Stimulated activated naive CD8-positive, alpha-beta T cell treated with anti-CD3 and anti-CD28 coated beads, Interleukin-15, Interleukin-2, amounts not matched to agents 100 ng/mL and 50 ng/mL, for 24 hours (primary cell): ENCODE data around the gene PSMB2.
A peak's percentile ranks its signal among the peaks of the same experiment; 100 is the strongest.

ENCODE experiments used
- H3K27ac Mint-ChIP-seq: one replicate; pipeline ENCODE4 v1.8.0; 2021; ENCODE audit warnings: mild to moderate bottlenecking, mixed read lengths
- H3K27me3 Mint-ChIP-seq: one replicate; pipeline ENCODE4 v1.8.0; 2021; ENCODE audit warnings: mixed read lengths
- H3K36me3 Mint-ChIP-seq: one replicate; pipeline ENCODE4 v1.8.0; 2021; ENCODE audit warnings: low read depth, mixed read lengths
- H3K4me1 Mint-ChIP-seq: one replicate; pipeline ENCODE4 v1.8.0; 2021; ENCODE audit warnings: low read depth, mixed read lengths
- H3K4me3 Mint-ChIP-seq: one replicate; pipeline ENCODE4 v1.8.0; 2021; ENCODE audit warnings: mild to moderate bottlenecking, mixed read lengths
- H3K9me3 Mint-ChIP-seq: one replicate; pipeline ENCODE4 v1.8.0; 2021; ENCODE audit warnings: mixed read lengths

The PSMB2 gene

GRCh38 chr1:35619237-35620121, 21.8 kb downstream of the PSMB2 start:
- H3K27me3 Mint-ChIP-seq = no peaks in the 10 kb centered on the region
- H3K4me3 Mint-ChIP-seq = no peak overlapping the region
- H3K4me1 Mint-ChIP-seq = peaks cover 4% of the 10 kb centered on the region
- H3K36me3 Mint-ChIP-seq = peaks cover 63% of the 10 kb centered on the region
- H3K9me3 Mint-ChIP-seq = no peaks in the 10 kb centered on the region
- no peak overlapping the region for H3K27ac Mint-ChIP-seq

GRCh38 chr1:35615440-35615839, 25.9 kb downstream of the PSMB2 start:
- Mint-ChIP-seq H3K27me3 (no peaks in the 10 kb centered on the region), H3K4me3 (no peak overlapping the region), H3K4me1 (peaks cover 4% of the 10 kb centered on the region), H3K27ac (peak overlapping the region; percentile 1), H3K9me3 (no peaks in the 10 kb centered on the region), H3K36me3 (peaks cover 65% of the 10 kb centered on the region)

DNA sequence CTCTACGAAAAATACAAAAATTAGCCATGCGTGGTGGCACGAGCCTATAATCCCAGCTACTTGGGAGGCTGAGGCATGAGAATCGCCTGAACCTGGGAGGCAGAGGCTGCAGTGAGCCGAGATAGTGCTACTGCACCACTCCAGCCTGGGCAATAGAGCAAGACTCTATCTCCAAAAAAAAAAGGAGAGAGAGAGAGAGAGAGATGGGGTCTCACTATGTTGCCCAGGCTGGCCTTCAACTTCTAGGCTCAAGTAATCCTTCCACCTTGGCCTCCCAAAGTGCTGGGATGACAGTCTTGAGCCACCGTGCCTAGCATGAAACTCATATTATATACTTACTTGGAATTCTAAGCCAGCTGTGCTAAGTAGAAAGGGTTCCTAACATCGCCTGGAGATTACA, 29.7 kb downstream of the PSMB2 start:
- H3K36me3 Mint-ChIP-seq = peaks cover 66% of the 10 kb centered on the region
- no peaks in the 10 kb centered on the region for H3K9me3 Mint-ChIP-seq
- H3K4me1 Mint-ChIP-seq = peaks cover 14% of the 10 kb centered on the region
- no peak overlapping the region for H3K4me3 Mint-ChIP-seq
- H3K27ac Mint-ChIP-seq = no peak overlapping the region
- no peaks in the 10 kb centered on the region for H3K27me3 Mint-ChIP-seq

- Mint-ChIP-seq H3K4me3 (no peak overlapping the region), H3K36me3 (peaks cover 68% of the 10 kb centered on the region), H3K4me1 (peaks cover 10% of the 10 kb centered on the region), H3K27me3 (no peaks in the 10 kb centered on the region), H3K9me3 (no peaks in the 10 kb centered on the region), H3K27ac (no peak overlapping the region)
Observed at GRCh38 chr1:35605867-35606182, 35.5 kb downstream of the PSMB2 start.

DNA sequence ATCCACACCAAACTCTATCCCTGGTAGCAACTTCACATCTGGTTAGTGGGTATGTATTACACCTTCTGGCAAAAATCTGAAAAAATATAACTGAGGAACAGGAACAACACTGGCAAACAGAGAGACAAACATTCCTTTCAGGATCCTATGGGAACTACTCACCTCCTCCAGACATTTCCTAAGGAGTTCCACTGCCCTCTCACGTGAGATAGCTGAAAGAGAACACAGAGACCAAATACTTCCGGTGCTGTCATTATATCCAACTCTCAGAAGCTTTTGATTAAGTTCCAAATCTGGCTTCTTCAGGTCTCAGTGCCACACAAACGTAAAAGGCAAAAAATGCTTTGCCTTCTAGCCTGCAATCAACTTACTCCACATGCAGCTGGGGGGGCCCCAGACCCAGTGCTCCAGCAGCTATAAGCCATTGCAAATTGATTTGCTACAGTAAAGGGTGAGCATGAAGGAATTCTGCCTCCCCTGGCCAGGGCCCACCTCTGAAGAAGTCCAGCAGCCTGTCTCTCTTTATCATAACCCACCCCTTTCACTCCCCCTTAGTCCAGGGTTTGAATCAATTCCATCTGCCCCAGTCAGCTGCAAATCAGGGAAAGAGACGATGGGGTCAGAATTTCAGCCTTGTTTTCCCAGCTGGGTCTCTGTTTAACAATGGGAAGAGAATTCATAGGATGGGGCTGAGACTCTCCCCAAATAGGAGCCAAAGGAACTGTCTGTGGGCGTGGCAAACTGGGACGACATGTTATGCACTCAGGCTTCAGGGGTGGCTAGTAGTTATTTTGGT, 36.1 kb downstream of the PSMB2 start:
- Mint-ChIP-seq H3K4me3 (no peak overlapping the region), H3K4me1 (peaks cover 10% of the 10 kb centered on the region), H3K9me3 (no peaks in the 10 kb centered on the region), H3K27ac (no peak overlapping the region), H3K36me3 (peaks cover 71% of the 10 kb centered on the region), H3K27me3 (no peaks in the 10 kb centered on the region)

- Mint-ChIP-seq H3K27me3 (no peaks in the 10 kb centered on the region), H3K4me3 (no peak overlapping the region), H3K36me3 (peaks cover 71% of the 10 kb centered on the region), H3K4me1 (peaks cover 10% of the 10 kb centered on the region), H3K9me3 (no peaks in the 10 kb centered on the region), H3K27ac (no peak overlapping the region)
Observed at GRCh38 chr1:35603941-35604340, 37.4 kb downstream of the PSMB2 start.

DNA sequence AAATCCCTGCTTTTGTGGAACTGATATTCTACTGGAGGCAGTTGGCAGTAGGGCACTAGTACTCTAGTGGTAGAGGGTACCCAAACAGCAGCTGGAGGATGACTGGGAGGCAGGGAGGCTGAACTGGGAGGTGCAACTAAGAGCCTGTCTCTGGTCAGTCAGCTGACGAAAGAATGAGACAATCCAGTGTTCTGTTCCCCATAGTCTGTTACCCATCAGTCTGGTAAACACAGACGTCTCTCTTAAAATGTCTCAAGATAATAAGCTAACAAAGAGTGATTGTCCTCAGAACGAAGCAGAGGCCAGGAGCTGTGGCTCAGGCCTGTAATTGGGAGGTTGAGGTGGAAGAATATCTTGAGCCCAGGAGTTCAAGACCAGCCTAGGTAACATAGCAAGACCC, 37.9 kb downstream of the PSMB2 start:
- peaks cover 10% of the 10 kb centered on the region for H3K4me1 Mint-ChIP-seq
- no peaks in the 10 kb centered on the region for H3K27me3 Mint-ChIP-seq
- no peaks in the 10 kb centered on the region for H3K9me3 Mint-ChIP-seq
- no peak overlapping the region for H3K27ac Mint-ChIP-seq
- no peak overlapping the region for H3K4me3 Mint-ChIP-seq
- peaks cover 70% of the 10 kb centered on the region for H3K36me3 Mint-ChIP-seq

DNA sequence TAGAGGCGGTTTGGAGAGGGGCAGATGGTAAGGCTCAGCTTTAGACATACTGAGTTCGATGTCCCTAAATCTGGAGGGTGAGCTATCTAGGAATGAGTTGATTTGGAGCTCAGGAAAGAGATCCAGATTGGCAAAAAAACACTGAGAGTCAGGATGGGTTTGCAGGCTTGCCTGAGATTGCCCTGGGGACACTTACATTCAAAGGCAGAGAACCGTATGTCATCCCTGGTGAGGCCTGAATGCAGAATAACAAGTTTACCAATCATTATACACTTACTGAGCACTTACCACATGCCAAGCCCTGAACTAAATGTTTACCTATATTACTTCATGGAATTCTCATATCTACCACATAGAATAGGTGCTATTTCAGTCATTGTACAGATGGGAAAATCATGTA, 40.7 kb downstream of the PSMB2 start:
- Mint-ChIP-seq H3K4me3 (no peak overlapping the region), H3K9me3 (no peaks in the 10 kb centered on the region), H3K27ac (no peak overlapping the region), H3K27me3 (no peaks in the 10 kb centered on the region), H3K4me1 (no peaks in the 10 kb centered on the region), H3K36me3 (peaks cover 58% of the 10 kb centered on the region)

GRCh38 chr1:35599411-35599810, 41.9 kb downstream of the PSMB2 start:
- no peak overlapping the region for H3K27ac Mint-ChIP-seq
- H3K27me3 Mint-ChIP-seq = no peaks in the 10 kb centered on the region
- H3K36me3 Mint-ChIP-seq = peaks cover 52% of the 10 kb centered on the region
- no peaks in the 10 kb centered on the region for H3K4me1 Mint-ChIP-seq
- no peaks in the 10 kb centered on the region for H3K9me3 Mint-ChIP-seq
- no peak overlapping the region for H3K4me3 Mint-ChIP-seq

DNA sequence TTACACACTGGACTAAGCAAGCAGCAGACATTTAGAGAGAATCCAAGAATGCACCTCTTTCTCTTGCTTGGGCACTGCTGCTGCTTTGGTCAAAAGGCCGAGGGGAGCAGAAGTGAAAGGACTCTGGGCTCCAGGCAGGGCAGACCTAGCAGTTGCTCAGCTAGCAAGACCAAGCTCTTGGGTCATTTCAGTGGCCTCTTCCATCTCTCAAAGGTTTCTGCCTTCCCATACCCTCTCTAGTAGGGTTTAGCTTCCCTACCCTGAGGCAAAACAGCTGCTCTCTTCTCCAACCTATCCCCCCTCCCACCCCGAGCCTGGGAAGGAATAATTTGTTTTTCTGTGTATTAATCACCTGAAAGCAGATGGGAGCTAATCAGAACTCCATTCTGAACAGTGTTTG, 42.4 kb downstream of the PSMB2 start:
- H3K27me3 Mint-ChIP-seq = no peaks in the 10 kb centered on the region
- H3K27ac Mint-ChIP-seq = no peak overlapping the region
- H3K36me3 Mint-ChIP-seq = peaks cover 47% of the 10 kb centered on the region
- H3K4me1 Mint-ChIP-seq = peaks cover 2% of the 10 kb centered on the region
- no peak overlapping the region for H3K4me3 Mint-ChIP-seq
- no peaks in the 10 kb centered on the region for H3K9me3 Mint-ChIP-seq

GRCh38 chr1:35597870-35598269, 43.5 kb downstream of the PSMB2 start:
- H3K27ac Mint-ChIP-seq = no peak overlapping the region

GRCh38 chr1:35595684-35596083, 45.6 kb downstream of the PSMB2 start:
- Mint-ChIP-seq H3K9me3 (no peaks in the 10 kb centered on the region), H3K36me3 (peaks cover 25% of the 10 kb centered on the region), H3K4me1 (peaks cover 14% of the 10 kb centered on the region), H3K4me3 (no peak overlapping the region), H3K27ac (no peak overlapping the region), H3K27me3 (no peaks in the 10 kb centered on the region)

More at GRCh38 chr1:35597870-35598269, 43.5 kb downstream of the PSMB2 start:
- Mint-ChIP-seq H3K27me3 (no peaks in the 10 kb centered on the region), H3K4me3 (no peak overlapping the region), H3K9me3 (no peaks in the 10 kb centered on the region), H3K36me3 (peaks cover 37% of the 10 kb centered on the region), H3K4me1 (peaks cover 12% of the 10 kb centered on the region)

DNA sequence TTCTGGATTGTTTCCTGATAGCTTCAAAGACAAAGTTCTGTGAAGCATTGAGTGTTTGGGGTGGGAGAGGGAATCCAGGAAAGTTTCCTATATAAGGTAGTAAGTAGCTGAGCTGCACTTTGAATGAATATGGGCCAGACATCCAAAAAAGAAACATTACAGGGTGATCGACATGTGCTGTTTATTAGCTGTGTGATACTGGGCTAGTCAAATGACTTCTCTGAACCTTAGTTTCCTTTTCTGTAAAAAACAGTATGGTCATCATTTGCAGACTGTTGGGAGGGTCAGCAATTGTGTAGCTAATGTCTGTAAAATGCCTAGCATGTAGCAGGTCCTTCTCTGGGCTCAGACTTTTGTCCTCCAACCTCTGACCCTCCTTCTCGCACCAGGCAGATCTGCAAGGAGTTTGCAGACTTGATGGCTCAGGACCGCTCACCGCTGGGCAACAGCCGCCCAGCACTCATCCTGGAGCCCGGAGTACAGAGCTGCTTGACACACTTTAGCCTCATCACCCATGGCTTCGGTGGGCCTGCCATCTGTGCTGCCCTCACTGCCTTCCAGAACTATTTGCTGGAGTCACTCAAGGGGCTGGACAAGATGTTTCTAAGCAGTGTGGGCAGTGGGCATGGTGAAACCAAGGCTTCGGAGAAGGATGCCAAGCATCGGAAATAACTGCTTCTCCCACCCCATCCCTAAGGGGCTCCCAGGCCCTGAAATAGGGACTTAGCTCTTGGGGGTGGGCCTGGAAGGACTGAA, 47.1 kb downstream of the PSMB2 start:
- no peaks in the 10 kb centered on the region for H3K9me3 Mint-ChIP-seq
- H3K27me3 Mint-ChIP-seq = no peaks in the 10 kb centered on the region
- H3K4me1 Mint-ChIP-seq = peaks cover 14% of the 10 kb centered on the region
- no peak overlapping the region for H3K27ac Mint-ChIP-seq
- H3K36me3 Mint-ChIP-seq = peaks cover 16% of the 10 kb centered on the region
- no peak overlapping the region for H3K4me3 Mint-ChIP-seq

DNA sequence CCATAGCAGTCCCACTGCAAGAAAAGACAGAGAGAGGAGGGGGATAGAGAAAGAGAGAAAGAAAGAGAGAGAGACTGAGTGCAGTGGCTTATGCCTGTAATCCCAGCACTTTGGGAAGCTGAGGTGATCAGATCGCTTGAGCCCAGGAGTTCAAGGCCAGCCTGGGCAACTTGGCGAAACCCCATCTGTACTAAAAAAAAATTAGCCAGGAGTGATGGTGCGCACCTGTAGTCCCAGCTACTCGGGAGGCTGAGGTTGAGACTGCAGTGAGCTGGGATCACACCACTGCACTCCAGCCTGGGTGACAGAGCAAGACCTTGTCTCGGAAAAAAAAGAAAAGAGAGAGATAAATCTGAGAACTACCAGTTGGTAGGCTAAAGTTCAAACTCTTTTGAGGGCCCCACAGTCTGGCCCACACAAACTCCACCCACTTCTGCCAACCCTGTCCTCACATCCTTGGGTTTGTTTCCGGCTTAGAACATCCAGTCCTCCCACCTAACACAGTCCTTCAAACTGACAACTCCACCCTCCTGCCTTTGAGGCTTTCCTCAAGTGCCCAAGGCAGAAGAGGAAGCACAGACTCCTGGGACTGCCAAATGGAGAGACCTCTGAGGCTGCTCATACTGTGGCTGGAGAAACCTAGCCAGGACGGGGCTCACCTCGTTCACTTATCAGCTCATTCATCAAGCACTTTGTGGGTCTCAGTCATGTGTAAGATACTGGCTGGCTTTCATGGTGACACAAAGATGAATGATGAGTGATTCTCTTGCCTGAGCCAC, 48.1 kb downstream of the PSMB2 start:
- no peak overlapping the region for H3K4me3 Mint-ChIP-seq
- peaks cover 14% of the 10 kb centered on the region for H3K4me1 Mint-ChIP-seq
- H3K27me3 Mint-ChIP-seq = no peaks in the 10 kb centered on the region
- H3K27ac Mint-ChIP-seq = peak overlapping the region; percentile 24
- H3K36me3 Mint-ChIP-seq = peaks cover 9% of the 10 kb centered on the region
- H3K9me3 Mint-ChIP-seq = no peaks in the 10 kb centered on the region
